OCI-M2 (cell line): ENCODE measurements around the gene REEP5.
"Not testable (repeated sequence)": the region's sequence is repeated elsewhere in the genome, so short reads cannot be mapped to it uniquely, and the experiment has no call there.

Experiments used
- DNase-seq: peaks from one replicate; lab custom pipeline; 2025; ENCODE audit not compliant: unreplicated experiment; lab: John Stamatoyannopoulos, UW

Gene REEP5

GRCh38 chr5:112921833-112922817 is at the start of gene REEP5:
Gene REEP5, minus strand, starts transcription at chr5:112922227. Its CDS starts 37 bp downstream, at chr5:112922190.
- DNase-seq = no peak

GRCh38 chr5:112971276-112971675 is 49.2 kb upstream of the REEP5 start:
- no peak for DNase-seq

GRCh38 chr5:112968411-112969106 is 46.5 kb upstream of the REEP5 start:
- DNase-seq = no peak

- DNase-seq = no peak
Observed at GRCh38 chr5:112967520-112968083, 45.6 kb upstream of the REEP5 start.

- DNase-seq = no peak
Observed at GRCh38 chr5:112965733-112966306, 43.8 kb upstream of the REEP5 start.

GRCh38 chr5:112963374-112963733 is 41.3 kb upstream of the REEP5 start:
- not testable (repeated sequence) for DNase-seq

- DNase-seq = no peak
Observed at GRCh38 chr5:112960863-112961504, 39.0 kb upstream of the REEP5 start.

GRCh38 chr5:112960315-112960714 is 38.3 kb upstream of the REEP5 start:
- no peak for DNase-seq

- DNase-seq = not testable (repeated sequence)
Observed at GRCh38 chr5:112959872-112960271, 37.8 kb upstream of the REEP5 start.

GRCh38 chr5:112958093-112959088 is 36.4 kb upstream of the REEP5 start:
- no peak for DNase-seq

- DNase-seq = no peak
Observed at GRCh38 chr5:112957036-112957808, 35.2 kb upstream of the REEP5 start.

GRCh38 chr5:112956606-112957005 is 34.6 kb upstream of the REEP5 start:
- no peak for DNase-seq

GRCh38 chr5:112951124-112951702 is 29.2 kb upstream of the REEP5 start:
- no peak for DNase-seq

- no peak for DNase-seq
Observed at GRCh38 chr5:112948458-112948857, 26.4 kb upstream of the REEP5 start.

GRCh38 chr5:112940670-112941069 is 18.6 kb upstream of the REEP5 start:
- DNase-seq = no peak

GRCh38 chr5:112938286-112938685 is 16.3 kb upstream of the REEP5 start:
- DNase-seq = no peak

GRCh38 chr5:112935675-112936074 is 13.6 kb upstream of the REEP5 start:
- no peak for DNase-seq

GRCh38 chr5:112934366-112934663 is 12.3 kb upstream of the REEP5 start:
- DNase-seq = no peak
